Right atrium auricular region (tissue), 2 donors: ENCODE measurements around the gene VPS37B. TPM values are rescaled to one million over a fixed set of nuclear protein-coding genes. Genes with fewer than 3 reads are reported as not detected.

Experiments used
- DNase-seq: peaks from one replicate; pipeline ENCODE4 v3.0.0-alpha.2; 2019; ENCODE audit warnings: low spot score
- H3K27ac ChIP-seq, 2 donors: fragments of 200-600 bp; sonication (generic); 1 replicate in 1 of 2; 2 replicates in 1 of 2; pipeline ENCODE4 v1.5.1; 2016 to 2019
- H3K27me3 ChIP-seq, 2 donors: fragments of 200-600 bp; sonication (generic); one replicate each; pipeline versions ENCODE4 v1.5.1 to v1.6.0; 2017 to 2019
- H3K36me3 ChIP-seq: fragments of 200-600 bp; sonication (generic); one replicate; pipeline ENCODE4 v1.5.1; 2016
- H3K4me1 ChIP-seq, 2 donors: fragments of 200-600 bp; sonication (generic); one replicate each; pipeline versions ENCODE4 v1.5.1 to v1.6.0; 2017 to 2019
- H3K4me3 ChIP-seq, 2 donors: fragments of 200-600 bp; sonication (generic); 1 replicate in 1 of 2; 2 replicates in 1 of 2; pipeline ENCODE4 v1.5.1; 2017 to 2019; ENCODE audit warnings: mild to moderate bottlenecking in 1 of 2, moderate library complexity in 1 of 2
- H3K9me3 ChIP-seq, 2 donors: fragments of 200-600 bp; sonication (generic); one replicate each; pipeline ENCODE4 v1.5.1; 2019
- CTCF ChIP-seq, 2 donors: fragments of 200-600 bp; sonication (generic); IDR thresholded peaks; one replicate each; pipeline ENCODE4 v1.5.1; 2019; ENCODE audit warnings: antibody characterized with exemption in 2 of 2
- total RNA-seq, 2 donors: library from RNA; depleted of rRNA; stranded (reverse); fragments of >200 nt; gene quantifications; one replicate each; pipeline ENCODE4 v1.1.0, GENCODE V29; 2016

VPS37B gene
- total RNA-seq, 2 donors from 2014 or later: 28.5 to 41.1 TPM

- peaks cover 0 to 8% of the 10 kb centered on the region in 2 donors for H3K4me1 ChIP-seq
- H3K4me3 ChIP-seq: no peak overlapping the region
- no peak for DNase-seq
- no peak for TF ChIP-seq CTCF (IDR thresholded peaks at IDR 0.05)
- H3K27me3 ChIP-seq: no peaks in the 10 kb centered on the region
- peak overlapping the region in 1 of 2 donors; percentile 33 for H3K27ac ChIP-seq
- no peaks in the 10 kb centered on the region for H3K36me3 ChIP-seq
- H3K9me3 ChIP-seq: no peaks in the 10 kb centered on the region
Measured at GRCh38 chr12:122902854-122903692, 7.1 kb upstream of the VPS37B start.

- Histone ChIP-seq H3K4me3 (no peak overlapping the region), H3K27me3 (no peaks in the 10 kb centered on the region), H3K4me1 (peaks cover 0 to 11% of the 10 kb centered on the region in 2 donors), H3K36me3 (no peaks in the 10 kb centered on the region), H3K27ac (no peak overlapping the region), H3K9me3 (peaks cover 0 to 4% of the 10 kb centered on the region in 2 donors)
- no peak for TF ChIP-seq CTCF (IDR thresholded peaks at IDR 0.05)
- DNase-seq: no peak
Measured at GRCh38 chr12:122899887-122900286, 4.0 kb upstream of the VPS37B start.

- H3K4me3 ChIP-seq: no peak overlapping the region
- H3K27ac ChIP-seq: peak overlapping the region; percentile 89 to 96
- DNase-seq: no peak
- no peak for TF ChIP-seq CTCF (IDR thresholded peaks at IDR 0.05)
- peaks cover 0 to 4% of the 10 kb centered on the region in 2 donors for H3K9me3 ChIP-seq
- H3K36me3 ChIP-seq: no peaks in the 10 kb centered on the region
- no peaks in the 10 kb centered on the region for H3K27me3 ChIP-seq
- peaks cover 0 to 35% of the 10 kb centered on the region in 2 donors for H3K4me1 ChIP-seq
Measured at GRCh38 chr12:122896662-122897061, 738 bp upstream of the VPS37B start.

- DNase-seq: no peak
- peak overlapping the region; percentile 89 to 96 for H3K27ac ChIP-seq
- peaks cover 0 to 4% of the 10 kb centered on the region in 2 donors for H3K9me3 ChIP-seq
- peaks cover 0 to 49% of the 10 kb centered on the region in 2 donors for H3K4me1 ChIP-seq
- peak overlapping the region; percentile 86 to 95 for H3K4me3 ChIP-seq
- TF ChIP-seq CTCF (IDR thresholded peaks at IDR 0.05): no peak
- H3K36me3 ChIP-seq: no peaks in the 10 kb centered on the region
- no peaks in the 10 kb centered on the region for H3K27me3 ChIP-seq
Measured at GRCh38 chr12:122895320-122895703, 612 bp downstream of the VPS37B start.

- Histone ChIP-seq H3K27me3 (no peaks in the 10 kb centered on the region), H3K27ac (peak overlapping the region; percentile 89 to 96), H3K36me3 (no peaks in the 10 kb centered on the region), H3K4me1 (peaks cover 0 to 57% of the 10 kb centered on the region in 2 donors), H3K4me3 (peak overlapping the region; percentile 86 to 95), H3K9me3 (peaks cover 0 to 4% of the 10 kb centered on the region in 2 donors)
- no peak for TF ChIP-seq CTCF (IDR thresholded peaks at IDR 0.05)
- DNase-seq: no peak
Measured at GRCh38 chr12:122894193-122895121, 1.5 kb downstream of the VPS37B start.
